Measurements from ENCODE around the gene KLRB1. TPM values are rescaled to one million over a fixed set of nuclear protein-coding genes. Genes with fewer than 3 reads are reported as not detected.

KLRB1 gene
- total RNA-seq, 4 donors from 2014 or later: 0.65 to 2.2 (median 1.5) TPM; not detected in 1

DNA sequence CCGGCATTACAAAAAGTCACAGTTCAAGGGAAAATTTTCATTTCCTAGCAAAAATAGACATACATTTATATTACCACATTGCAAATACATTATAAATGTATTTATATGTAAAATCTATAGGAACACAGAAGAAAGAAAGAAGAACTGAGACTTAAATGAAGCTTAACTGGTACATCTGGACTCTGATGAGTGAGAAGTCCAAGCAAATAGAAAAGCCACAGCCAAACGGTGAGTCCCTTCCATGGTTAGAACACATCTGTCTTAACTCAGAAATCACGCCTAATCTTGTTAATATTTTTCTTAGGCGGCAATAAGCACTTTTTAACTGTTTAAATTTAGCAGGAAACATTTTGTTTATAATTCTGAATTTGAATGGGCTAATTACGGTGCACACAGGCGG lies 9.4 kb upstream of the KLRB1 start:
- no peak for TF ChIP-seq CTCF (IDR thresholded peaks at IDR 0.05; ENCODE audit: low read depth)

- TF ChIP-seq CTCF (IDR thresholded peaks at IDR 0.05; ENCODE audit: low read depth): no peak
These were observed 7.9 kb upstream of the KLRB1 start for GRCh38 chr12:9615420-9616136.

DNA sequence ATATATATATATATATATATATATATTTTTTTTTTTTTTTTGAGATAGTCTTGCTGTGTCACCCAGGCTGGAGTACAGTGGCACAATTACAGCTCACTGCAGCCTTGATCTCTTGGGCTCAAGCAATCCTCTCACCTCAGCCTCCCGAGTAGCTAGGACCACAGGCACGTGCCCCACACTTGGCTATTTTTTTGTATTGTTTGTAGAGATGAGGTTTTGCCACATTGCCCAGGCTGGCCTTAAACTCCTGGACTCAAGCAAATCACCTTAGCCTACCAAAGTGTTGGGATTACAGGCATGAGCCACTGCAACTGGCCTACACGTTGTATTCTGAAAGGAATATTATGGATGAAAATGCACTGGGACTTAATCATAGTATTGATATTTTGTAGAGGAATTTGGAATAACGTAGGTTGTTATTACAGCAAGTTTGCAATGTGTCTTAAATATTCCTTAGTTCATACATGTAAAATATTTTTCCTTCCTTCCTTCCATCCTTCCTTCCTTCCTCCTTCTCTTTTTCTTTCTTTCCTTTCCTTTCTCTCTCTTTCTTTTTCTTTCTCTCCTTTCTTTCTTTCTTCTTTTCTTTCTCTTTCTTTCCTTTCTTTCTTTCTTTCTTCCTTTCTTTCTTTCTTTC lies 862 bp downstream of the KLRB1 start:
- TF ChIP-seq CTCF (IDR thresholded peaks at IDR 0.05; ENCODE audit: low read depth): no peak

- no peak for TF ChIP-seq CTCF (IDR thresholded peaks at IDR 0.05; ENCODE audit: low read depth)
These were observed 1.5 kb downstream of the KLRB1 start for GRCh38 chr12:9606247-9606646.

DNA sequence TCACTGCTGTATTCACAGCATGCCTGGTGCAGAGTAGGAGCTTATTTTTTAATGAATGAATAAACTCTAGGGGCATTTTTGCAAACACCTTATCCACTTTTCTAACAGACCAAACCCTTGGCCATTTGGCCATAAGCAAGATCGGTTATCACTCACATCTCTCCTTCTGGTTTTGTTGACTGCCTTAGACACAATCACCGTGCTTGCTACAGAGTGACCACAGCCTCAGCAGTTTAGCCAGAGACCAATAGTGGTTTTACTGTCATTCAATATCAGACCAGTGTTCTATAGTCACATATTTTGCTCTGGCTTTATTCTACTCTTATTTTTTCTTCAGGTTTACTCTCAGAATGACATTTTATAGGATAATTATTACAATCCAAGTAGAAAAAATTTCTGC lies 2.2 kb downstream of the KLRB1 start:
- TF ChIP-seq CTCF (IDR thresholded peaks at IDR 0.05; ENCODE audit: low read depth): no peak

- TF ChIP-seq CTCF (IDR thresholded peaks at IDR 0.05; ENCODE audit: low read depth): no peak
These were observed 3.4 kb downstream of the KLRB1 start for GRCh38 chr12:9604287-9604686.

- TF ChIP-seq CTCF (IDR thresholded peaks at IDR 0.05; ENCODE audit: low read depth): no peak
These were observed 9.4 kb downstream of the KLRB1 start for GRCh38 chr12:9598363-9598762.

Measured in subcutaneous adipose tissue (tissue), 4 donors.